Endothelial cell of umbilical vein (primary cell): ENCODE measurements around the gene DNASE2.

Experiments used
- CTCF ChIP-seq, 2 donors: IDR thresholded peaks; 1 replicate in 1 of 2; 2 replicates in 1 of 2; pipeline ENCODE4 v1.5.1; 2011; ENCODE audit warnings: low read length in 2 of 2, mild to moderate bottlenecking in 2 of 2, moderate library complexity in 2 of 2, control low read depth in 1 of 2, inconsistent platforms in 1 of 2, low read depth in 1 of 2; ENCODE audit not compliant: insufficient read depth in 1 of 2; ENCODE audit errors: extremely low read depth in 1 of 2
- GATA2 ChIP-seq: IDR thresholded peaks from 2 replicates; pipeline ENCODE4 v1.7.0; 2011; ENCODE audit warnings: low read depth, mild to moderate bottlenecking, moderate library complexity, mixed read lengths, low read length; ENCODE audit not compliant: insufficient read length, insufficient read depth
- MAX ChIP-seq: IDR thresholded peaks from 2 replicates; pipeline ENCODE4 v1.6.1; 2011; ENCODE audit not compliant: insufficient read depth, insufficient read length
- POLR2AphosphoS5 ChIP-seq: IDR thresholded peaks from 2 replicates; pipeline ENCODE4 v1.6.1; 2012; ENCODE audit warnings: low read depth, mild to moderate bottlenecking, control low read depth, low read length, moderate library complexity; ENCODE audit not compliant: insufficient read depth

- TF ChIP-seq MAX (no peak), POLR2AphosphoS5 (no peak), CTCF (IDR thresholded peaks at IDR 0.05; ENCODE audit: extremely low read depth in 1 of 2, insufficient read depth in 1 of 2, low read depth in 1 of 2, low read length in 2 of 2) (no peak), GATA2 (no peak)
Observed at GRCh38 chr19:12834976-12835757, 46.1 kb downstream of the DNASE2 start.
